HepG2 (cell line): Measurements from ENCODE around the gene AKR1C3. TPM values are rescaled to one million over a fixed set of nuclear protein-coding genes. Genes with fewer than 3 reads are reported as not detected.

Source experiments
- DNMT3B ChIP-seq: conservative IDR thresholded peaks from 2 replicates; pipeline ENCODE4 v1.6.1; 2016; ENCODE audit warnings: missing biosample characterization, control low read depth
- ELF3 ChIP-seq: IDR thresholded peaks from 2 replicates; pipeline ENCODE4 v1.6.1; 2016; ENCODE audit warnings: missing genetic modification reagents, missing compliant biosample characterization
- KDM6A ChIP-seq: IDR thresholded peaks from 2 replicates; pipeline ENCODE4 v1.6.1; 2016; ENCODE audit warnings: low read depth
- MAFG ChIP-seq: sonication (generic); formaldehyde crosslinking; IDR thresholded peaks from 2 replicates; pipeline ENCODE4 v1.5.1; 2020; ENCODE audit warnings: mild to moderate bottlenecking, missing genetic modification reagents
- RCOR2 ChIP-seq: IDR thresholded peaks from 2 replicates; pipeline ENCODE4 v1.6.1; 2016; ENCODE audit warnings: missing biosample characterization, missing genetic modification reagents
- SETDB1 ChIP-seq: sonication (generic); formaldehyde crosslinking; IDR thresholded peaks from 2 replicates; pipeline ENCODE4 v1.5.1; 2020; ENCODE audit warnings: missing genetic modification reagents, mild to moderate bottlenecking, borderline replicate concordance
- SSRP1 ChIP-seq: IDR thresholded peaks from 2 replicates; pipeline ENCODE4 v1.6.1; 2016; ENCODE audit warnings: control low read depth
- STAT5B ChIP-seq: sonication (generic); formaldehyde crosslinking; IDR thresholded peaks from 2 replicates; pipeline ENCODE4 v1.4.0; 2020; ENCODE audit warnings: missing genetic modification reagents
- ZEB1 ChIP-seq: IDR thresholded peaks from 2 replicates; pipeline ENCODE4 v1.6.1; 2012; ENCODE audit warnings: mild to moderate bottlenecking, low read depth, inconsistent platforms; ENCODE audit not compliant: insufficient replicate concordance
- ZFP37 ChIP-seq: sonication (generic); formaldehyde crosslinking; IDR thresholded peaks from 2 replicates; pipeline ENCODE4 v1.4.0; 2020; ENCODE audit warnings: missing genetic modification reagents, borderline replicate concordance
- ZFY ChIP-seq: sonication (generic); formaldehyde crosslinking; IDR thresholded peaks from 2 replicates; pipeline ENCODE4 v1.4.0; 2020; ENCODE audit warnings: missing genetic modification reagents
- ZNF121 ChIP-seq: sonication (generic); formaldehyde crosslinking; IDR thresholded peaks from 2 replicates; pipeline ENCODE4 v1.5.0; 2020; ENCODE audit warnings: mild to moderate bottlenecking, missing genetic modification reagents
- ZNF256 ChIP-seq: sonication (generic); formaldehyde crosslinking; conservative IDR thresholded peaks from 2 replicates; pipeline ENCODE4 v1.4.0; 2020; ENCODE audit warnings: missing genetic modification reagents
- ZNF468 ChIP-seq: sonication (generic); formaldehyde crosslinking; IDR thresholded peaks from 2 replicates; pipeline ENCODE4 v1.8.0; 2022; ENCODE audit warnings: mild to moderate bottlenecking, moderate library complexity, missing genetic modification reagents
- ZNF510 ChIP-seq: sonication (generic); formaldehyde crosslinking; IDR thresholded peaks from 2 replicates; pipeline ENCODE4 v1.4.0; 2020; ENCODE audit warnings: low read depth, mild to moderate bottlenecking, missing genetic modification reagents
- ZNF549 ChIP-seq: sonication (generic); formaldehyde crosslinking; IDR thresholded peaks from 2 replicates; pipeline ENCODE4 v1.5.0; 2020; ENCODE audit warnings: missing genetic modification reagents
- ZNF781 ChIP-seq: sonication (generic); formaldehyde crosslinking; IDR thresholded peaks from 2 replicates; pipeline ENCODE4 v1.5.1; 2020; ENCODE audit warnings: borderline replicate concordance, mild to moderate bottlenecking, missing genetic modification reagents; ENCODE audit errors: not compliant biosample characterization
- polyA plus RNA-seq, 8 experiments: library from polyadenylated mRNA; depleted of rRNA in 3 of 8; stranded (reverse) in 7 of 8; unstranded in 1 of 8; fragments of >200 nt; fragmentation: Illumina TruSeq in 4 of 8; extraction: Trizol in 4 of 8; gene quantifications; 2 replicates each; pipeline versions ENCODE4 v1.2.1 to v1.2.3, GENCODE V29; 2011 to 2016; ENCODE audit warnings: low read depth in 4 of 8, missing spikeins in 1 of 8, mixed read lengths in 1 of 8; ENCODE audit not compliant: insufficient read depth in 1 of 8
- total RNA-seq, 5 experiments: library from RNA; depleted of rRNA; stranded (reverse); fragments of >200 nt; fragmentation: Illumina TruSeq; extraction: Trizol; gene quantifications; 2 replicates each; pipeline ENCODE4 v1.2.3, GENCODE V29; 2016; ENCODE audit warnings: low read depth in 1 of 5
- TF ChIP-seq, protein P1 (sequence below): sonication (generic); formaldehyde crosslinking; IDR thresholded peaks from 2 replicates; pipeline ENCODE4 v1.5.0; 2020; ENCODE audit warnings: missing genetic modification reagents
- TF ChIP-seq, protein P2 (sequence below): sonication (generic); formaldehyde crosslinking; IDR thresholded peaks from 2 replicates; pipeline ENCODE4 v1.5.0; 2020; ENCODE audit warnings: mild to moderate bottlenecking, missing genetic modification reagents
- TF ChIP-seq, protein P3 (sequence below): sonication (generic); formaldehyde crosslinking; IDR thresholded peaks from 2 replicates; pipeline ENCODE4 v1.4.0; 2020; ENCODE audit warnings: missing genetic modification reagents
- TF ChIP-seq, protein P4 (sequence below), 2 experiments: IDR thresholded peaks; 2 replicates each; pipeline ENCODE4 v1.6.1; 2011 to 2012; ENCODE audit warnings: low read length in 2 of 2, borderline replicate concordance in 1 of 2, low read depth in 1 of 2, mild to moderate bottlenecking in 1 of 2, moderate library complexity in 1 of 2

Gene AKR1C3
- total and polyA plus RNA-seq, 2 of the 13 experiments (the other 11 are each of a cell fraction or from before 2014, with no cell fraction given) = 368 to 532 TPM

DNA sequence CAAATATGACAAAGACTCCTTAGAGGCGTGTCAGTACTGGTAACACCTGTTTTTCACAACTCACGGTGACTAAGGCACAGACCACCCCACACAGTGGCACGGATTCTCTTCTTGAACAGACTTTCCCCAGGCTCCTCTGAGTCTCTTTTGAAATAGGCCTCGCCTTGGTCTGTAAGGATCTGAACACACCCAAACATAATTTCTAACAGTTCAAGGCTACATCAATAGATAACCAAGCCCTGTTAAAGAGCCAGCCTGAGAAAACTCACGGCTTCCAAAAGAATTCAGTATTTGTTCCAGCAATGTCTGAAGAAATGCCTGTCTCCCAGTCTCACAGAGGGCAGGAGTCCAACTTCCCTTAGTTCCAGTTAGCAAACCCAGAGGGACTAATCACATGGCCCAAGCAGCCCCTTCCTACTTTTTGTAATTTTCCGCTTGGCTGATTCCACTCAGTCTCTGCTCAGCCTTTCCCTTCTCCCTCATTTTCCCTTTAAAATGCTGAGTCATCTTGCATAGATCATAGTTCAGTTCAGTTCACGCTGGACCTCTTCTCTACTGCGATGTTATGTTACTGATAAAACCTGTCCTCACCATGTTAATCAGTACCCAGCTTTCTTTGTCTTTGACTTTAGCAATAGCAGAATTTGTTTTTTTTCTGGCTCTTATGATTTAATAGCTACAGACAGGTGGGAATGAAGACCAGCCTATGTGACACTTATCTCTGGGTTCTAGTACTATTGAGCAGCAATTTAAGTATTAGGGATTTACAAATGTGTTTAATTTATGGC is 22.6 kb upstream of the AKR1C3 start (continued):
- TF ChIP-seq, protein P1, sequence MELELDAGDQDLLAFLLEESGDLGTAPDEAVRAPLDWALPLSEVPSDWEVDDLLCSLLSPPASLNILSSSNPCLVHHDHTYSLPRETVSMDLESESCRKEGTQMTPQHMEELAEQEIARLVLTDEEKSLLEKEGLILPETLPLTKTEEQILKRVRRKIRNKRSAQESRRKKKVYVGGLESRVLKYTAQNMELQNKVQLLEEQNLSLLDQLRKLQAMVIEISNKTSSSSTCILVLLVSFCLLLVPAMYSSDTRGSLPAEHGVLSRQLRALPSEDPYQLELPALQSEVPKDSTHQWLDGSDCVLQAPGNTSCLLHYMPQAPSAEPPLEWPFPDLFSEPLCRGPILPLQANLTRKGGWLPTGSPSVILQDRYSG (CRISPR knock-in tag) = 0 out of 2 replicates have a peak, but pooled peaks have one; percentile 66
- TF ChIP-seq ZFY (CRISPR knock-in tag) (peak; percentile 50), ZNF510 (CRISPR knock-in tag) (no peak), ELF3 (CRISPR knock-in tag) (peak; percentile 87), ZNF468 (CRISPR knock-in tag) (no peak), ZNF256 (no peak), ZNF781 (CRISPR knock-in tag) (no peak), SETDB1 (CRISPR knock-in tag) (no peak), MAFG (peak; percentile 97), STAT5B (no peak), ZNF121 (no peak), RCOR2 (peak; percentile 77; the same call in 1 of the 2 replicates), SSRP1 (CRISPR knock-in tag) (no peak), ZFP37 (CRISPR knock-in tag) (no peak), DNMT3B (CRISPR knock-in tag) (no peak), ZEB1 (peak; percentile 69), ZNF549 (CRISPR knock-in tag) (no peak), KDM6A (peak; percentile 84)
- TF ChIP-seq, protein P2, sequence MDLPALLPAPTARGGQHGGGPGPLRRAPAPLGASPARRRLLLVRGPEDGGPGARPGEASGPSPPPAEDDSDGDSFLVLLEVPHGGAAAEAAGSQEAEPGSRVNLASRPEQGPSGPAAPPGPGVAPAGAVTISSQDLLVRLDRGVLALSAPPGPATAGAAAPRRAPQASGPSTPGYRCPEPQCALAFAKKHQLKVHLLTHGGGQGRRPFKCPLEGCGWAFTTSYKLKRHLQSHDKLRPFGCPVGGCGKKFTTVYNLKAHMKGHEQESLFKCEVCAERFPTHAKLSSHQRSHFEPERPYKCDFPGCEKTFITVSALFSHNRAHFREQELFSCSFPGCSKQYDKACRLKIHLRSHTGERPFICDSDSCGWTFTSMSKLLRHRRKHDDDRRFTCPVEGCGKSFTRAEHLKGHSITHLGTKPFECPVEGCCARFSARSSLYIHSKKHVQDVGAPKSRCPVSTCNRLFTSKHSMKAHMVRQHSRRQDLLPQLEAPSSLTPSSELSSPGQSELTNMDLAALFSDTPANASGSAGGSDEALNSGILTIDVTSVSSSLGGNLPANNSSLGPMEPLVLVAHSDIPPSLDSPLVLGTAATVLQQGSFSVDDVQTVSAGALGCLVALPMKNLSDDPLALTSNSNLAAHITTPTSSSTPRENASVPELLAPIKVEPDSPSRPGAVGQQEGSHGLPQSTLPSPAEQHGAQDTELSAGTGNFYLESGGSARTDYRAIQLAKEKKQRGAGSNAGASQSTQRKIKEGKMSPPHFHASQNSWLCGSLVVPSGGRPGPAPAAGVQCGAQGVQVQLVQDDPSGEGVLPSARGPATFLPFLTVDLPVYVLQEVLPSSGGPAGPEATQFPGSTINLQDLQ = no peak; the same call in 1 of the 2 replicates
- TF ChIP-seq, protein P3, sequence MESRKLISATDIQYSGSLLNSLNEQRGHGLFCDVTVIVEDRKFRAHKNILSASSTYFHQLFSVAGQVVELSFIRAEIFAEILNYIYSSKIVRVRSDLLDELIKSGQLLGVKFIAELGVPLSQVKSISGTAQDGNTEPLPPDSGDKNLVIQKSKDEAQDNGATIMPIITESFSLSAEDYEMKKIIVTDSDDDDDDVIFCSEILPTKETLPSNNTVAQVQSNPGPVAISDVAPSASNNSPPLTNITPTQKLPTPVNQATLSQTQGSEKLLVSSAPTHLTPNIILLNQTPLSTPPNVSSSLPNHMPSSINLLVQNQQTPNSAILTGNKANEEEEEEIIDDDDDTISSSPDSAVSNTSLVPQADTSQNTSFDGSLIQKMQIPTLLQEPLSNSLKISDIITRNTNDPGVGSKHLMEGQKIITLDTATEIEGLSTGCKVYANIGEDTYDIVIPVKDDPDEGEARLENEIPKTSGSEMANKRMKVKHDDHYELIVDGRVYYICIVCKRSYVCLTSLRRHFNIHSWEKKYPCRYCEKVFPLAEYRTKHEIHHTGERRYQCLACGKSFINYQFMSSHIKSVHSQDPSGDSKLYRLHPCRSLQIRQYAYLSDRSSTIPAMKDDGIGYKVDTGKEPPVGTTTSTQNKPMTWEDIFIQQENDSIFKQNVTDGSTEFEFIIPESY (CRISPR knock-in tag) = no peak
- TF ChIP-seq, protein P4, sequence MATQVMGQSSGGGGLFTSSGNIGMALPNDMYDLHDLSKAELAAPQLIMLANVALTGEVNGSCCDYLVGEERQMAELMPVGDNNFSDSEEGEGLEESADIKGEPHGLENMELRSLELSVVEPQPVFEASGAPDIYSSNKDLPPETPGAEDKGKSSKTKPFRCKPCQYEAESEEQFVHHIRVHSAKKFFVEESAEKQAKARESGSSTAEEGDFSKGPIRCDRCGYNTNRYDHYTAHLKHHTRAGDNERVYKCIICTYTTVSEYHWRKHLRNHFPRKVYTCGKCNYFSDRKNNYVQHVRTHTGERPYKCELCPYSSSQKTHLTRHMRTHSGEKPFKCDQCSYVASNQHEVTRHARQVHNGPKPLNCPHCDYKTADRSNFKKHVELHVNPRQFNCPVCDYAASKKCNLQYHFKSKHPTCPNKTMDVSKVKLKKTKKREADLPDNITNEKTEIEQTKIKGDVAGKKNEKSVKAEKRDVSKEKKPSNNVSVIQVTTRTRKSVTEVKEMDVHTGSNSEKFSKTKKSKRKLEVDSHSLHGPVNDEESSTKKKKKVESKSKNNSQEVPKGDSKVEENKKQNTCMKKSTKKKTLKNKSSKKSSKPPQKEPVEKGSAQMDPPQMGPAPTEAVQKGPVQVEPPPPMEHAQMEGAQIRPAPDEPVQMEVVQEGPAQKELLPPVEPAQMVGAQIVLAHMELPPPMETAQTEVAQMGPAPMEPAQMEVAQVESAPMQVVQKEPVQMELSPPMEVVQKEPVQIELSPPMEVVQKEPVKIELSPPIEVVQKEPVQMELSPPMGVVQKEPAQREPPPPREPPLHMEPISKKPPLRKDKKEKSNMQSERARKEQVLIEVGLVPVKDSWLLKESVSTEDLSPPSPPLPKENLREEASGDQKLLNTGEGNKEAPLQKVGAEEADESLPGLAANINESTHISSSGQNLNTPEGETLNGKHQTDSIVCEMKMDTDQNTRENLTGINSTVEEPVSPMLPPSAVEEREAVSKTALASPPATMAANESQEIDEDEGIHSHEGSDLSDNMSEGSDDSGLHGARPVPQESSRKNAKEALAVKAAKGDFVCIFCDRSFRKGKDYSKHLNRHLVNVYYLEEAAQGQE (IDR thresholded peaks at IDR 0.05; ENCODE audit: borderline replicate concordance in 1 of 2, low read depth in 1 of 2, low read length in 2 of 2) = peak in 1 of 2 experiments; percentile 20; a peak in 1 of 4 replicates
